ENCODE measurements around the gene MKNK1.

MKNK1 gene

DNA sequence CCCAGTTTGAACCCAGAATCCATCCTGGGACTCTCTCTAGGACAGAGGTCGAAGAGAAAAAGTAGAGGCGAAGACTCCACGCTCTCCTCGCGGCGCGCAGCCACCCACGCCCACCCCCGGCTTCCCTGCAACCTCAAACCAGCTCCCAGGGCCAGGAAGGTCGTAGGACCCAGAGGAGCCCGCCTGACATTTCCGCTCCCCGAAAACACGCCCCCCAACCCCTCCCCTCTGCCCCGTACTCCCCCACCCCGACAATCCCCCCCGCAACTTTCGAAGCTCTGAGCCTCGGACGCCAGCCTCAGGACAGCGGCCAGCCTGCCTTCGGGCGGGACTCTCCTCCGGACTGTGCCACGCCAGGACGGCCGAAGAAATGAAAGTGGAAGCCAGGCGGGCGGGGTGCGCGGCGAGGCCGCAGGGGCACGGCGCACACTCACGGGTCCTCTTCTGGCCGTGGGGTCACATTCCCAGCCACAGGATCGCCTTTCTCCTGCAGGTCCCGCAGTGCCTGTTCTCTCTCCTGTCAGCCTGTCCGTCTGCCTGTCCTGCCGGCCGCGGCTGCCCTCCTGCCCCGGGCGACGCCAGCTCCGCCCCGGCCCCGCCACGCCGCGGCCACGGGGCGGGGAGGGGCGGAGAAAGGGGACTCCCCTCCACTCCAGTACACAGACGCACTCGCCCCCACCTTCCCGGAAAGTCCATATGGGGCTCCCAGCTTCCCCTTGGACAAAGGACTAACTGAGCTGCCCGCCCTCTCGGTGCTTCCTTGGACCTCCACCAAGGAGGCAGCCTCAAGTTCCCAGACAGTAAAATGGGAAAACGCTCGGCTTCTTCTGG lies 12.4 kb upstream of the MKNK1 start, which contains the start of gene MOB3C:
TSS of gene MOB3C (minus strand) at position 535 of the 831 bp plus-strand sequence. CDS start 3,490 bp downstream, outside the sequence.
- H2AFZ ChIP-seq = peak within 1 kb of the TSS; percentile 80
- H3K9ac ChIP-seq = no peak within 1 kb of the TSS
- H3K4me1 ChIP-seq = peaks cover 4% of the 10 kb centered on the region
- H3K9me3 ChIP-seq (ENCODE audit: control insufficient read depth, low read length) = no peaks in the 10 kb centered on the region
- no peaks in the 10 kb centered on the region for H3K36me3 ChIP-seq (ENCODE audit: control insufficient read depth, insufficient read depth, low read length)
- H3K27ac ChIP-seq = peak within 1 kb of the TSS; percentile 87
- TF ChIP-seq, protein P1, sequence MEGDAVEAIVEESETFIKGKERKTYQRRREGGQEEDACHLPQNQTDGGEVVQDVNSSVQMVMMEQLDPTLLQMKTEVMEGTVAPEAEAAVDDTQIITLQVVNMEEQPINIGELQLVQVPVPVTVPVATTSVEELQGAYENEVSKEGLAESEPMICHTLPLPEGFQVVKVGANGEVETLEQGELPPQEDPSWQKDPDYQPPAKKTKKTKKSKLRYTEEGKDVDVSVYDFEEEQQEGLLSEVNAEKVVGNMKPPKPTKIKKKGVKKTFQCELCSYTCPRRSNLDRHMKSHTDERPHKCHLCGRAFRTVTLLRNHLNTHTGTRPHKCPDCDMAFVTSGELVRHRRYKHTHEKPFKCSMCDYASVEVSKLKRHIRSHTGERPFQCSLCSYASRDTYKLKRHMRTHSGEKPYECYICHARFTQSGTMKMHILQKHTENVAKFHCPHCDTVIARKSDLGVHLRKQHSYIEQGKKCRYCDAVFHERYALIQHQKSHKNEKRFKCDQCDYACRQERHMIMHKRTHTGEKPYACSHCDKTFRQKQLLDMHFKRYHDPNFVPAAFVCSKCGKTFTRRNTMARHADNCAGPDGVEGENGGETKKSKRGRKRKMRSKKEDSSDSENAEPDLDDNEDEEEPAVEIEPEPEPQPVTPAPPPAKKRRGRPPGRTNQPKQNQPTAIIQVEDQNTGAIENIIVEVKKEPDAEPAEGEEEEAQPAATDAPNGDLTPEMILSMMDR (IDR thresholded peaks at IDR 0.05) = no peak
- H3K4me3 ChIP-seq (ENCODE audit: low read depth, low read length) = peak within 1 kb of the TSS; percentile 71
- H3K27me3 ChIP-seq (ENCODE audit: control insufficient read depth, insufficient read depth, low read length) = no peaks in the 10 kb centered on the region
- peak within 1 kb of the TSS; percentile 92 for H3K4me2 ChIP-seq (ENCODE audit: low read length)
- no peaks in the 10 kb centered on the region for H3K79me2 ChIP-seq

DNA sequence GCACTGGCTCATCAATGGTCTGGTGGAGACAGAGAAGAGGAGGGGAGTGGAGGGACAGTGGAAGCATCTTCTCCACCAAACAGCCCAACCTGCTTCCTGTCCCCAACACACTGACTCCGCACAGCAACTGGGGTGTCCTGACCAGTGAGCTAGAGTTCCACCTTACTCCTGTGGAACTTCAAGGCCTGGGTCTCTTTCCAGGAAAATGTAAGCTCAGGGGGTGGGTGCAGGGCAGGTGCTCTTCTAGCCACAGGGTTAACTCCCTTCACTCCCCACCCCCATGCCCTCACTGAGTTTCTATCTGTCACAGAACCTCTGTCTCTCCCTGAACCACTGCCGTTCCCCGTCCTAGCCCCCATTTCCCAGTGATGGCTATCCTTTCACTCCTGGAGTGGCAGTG lies 11.7 kb upstream of the MKNK1 start:
- Histone ChIP-seq H3K36me3 (ENCODE audit: control insufficient read depth, insufficient read depth, low read length) (no peaks in the 10 kb centered on the region), H3K4me2 (ENCODE audit: low read length) (peak overlapping the region; percentile 92), H2AFZ (peak overlapping the region; percentile 80), H3K27ac (peak overlapping the region; percentile 87), H3K79me2 (no peaks in the 10 kb centered on the region), H3K27me3 (ENCODE audit: control insufficient read depth, insufficient read depth, low read length) (no peaks in the 10 kb centered on the region), H3K9ac (no peak overlapping the region), H3K9me3 (ENCODE audit: control insufficient read depth, low read length) (no peaks in the 10 kb centered on the region), H3K4me3 (ENCODE audit: low read depth, low read length) (peak overlapping the region; percentile 71), H3K4me1 (peaks cover 4% of the 10 kb centered on the region)
- TF ChIP-seq, protein P1 (IDR thresholded peaks at IDR 0.05) = no peak

GRCh38 chr1:46615088-46615487 lies 11.0 kb upstream of the MKNK1 start:
- TF ChIP-seq, protein P1 (IDR thresholded peaks at IDR 0.05) = no peak
- H3K9ac ChIP-seq = no peak overlapping the region
- peak overlapping the region; percentile 71 for H3K4me3 ChIP-seq (ENCODE audit: low read depth, low read length)

DNA sequence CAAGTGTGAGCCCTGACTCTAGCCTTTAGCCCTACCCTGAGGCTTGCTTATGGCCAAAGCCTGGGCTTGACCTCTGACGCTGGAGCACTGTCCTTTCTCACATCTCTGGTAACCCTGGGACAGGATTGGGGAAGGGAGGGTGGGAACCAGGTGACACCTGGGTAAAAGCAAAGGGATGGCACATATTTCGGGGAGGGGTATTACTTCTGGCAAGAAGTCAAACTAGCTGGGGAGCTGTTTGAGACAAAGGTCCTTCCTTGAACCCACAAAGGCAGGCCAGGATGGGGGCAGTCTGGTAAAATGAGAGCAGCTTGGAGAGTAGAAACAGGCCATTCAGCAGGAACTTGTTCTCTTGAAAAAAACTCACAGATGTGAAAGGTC lies 10.5 kb upstream of the MKNK1 start:
- TF ChIP-seq, protein P1 (IDR thresholded peaks at IDR 0.05) = no peak
- Histone ChIP-seq H3K4me2 (ENCODE audit: low read length) (no peak overlapping the region), H2AFZ (no peak overlapping the region), H3K9ac (no peak overlapping the region), H3K79me2 (no peaks in the 10 kb centered on the region), H3K4me3 (ENCODE audit: low read depth, low read length) (no peak overlapping the region), H3K4me1 (peaks cover 4% of the 10 kb centered on the region), H3K27me3 (ENCODE audit: control insufficient read depth, insufficient read depth, low read length) (no peaks in the 10 kb centered on the region), H3K9me3 (ENCODE audit: control insufficient read depth, low read length) (no peaks in the 10 kb centered on the region), H3K27ac (peak overlapping the region; percentile 24), H3K36me3 (ENCODE audit: control insufficient read depth, insufficient read depth, low read length) (no peaks in the 10 kb centered on the region)

More at GRCh38 chr1:46615088-46615487, 11.0 kb upstream of the MKNK1 start:
- H3K9me3 ChIP-seq (ENCODE audit: control insufficient read depth, low read length) = no peaks in the 10 kb centered on the region
- peaks cover 4% of the 10 kb centered on the region for H3K4me1 ChIP-seq
- H2AFZ ChIP-seq = no peak overlapping the region
- H3K4me2 ChIP-seq (ENCODE audit: low read length) = peak overlapping the region; percentile 92
- no peaks in the 10 kb centered on the region for H3K27me3 ChIP-seq (ENCODE audit: control insufficient read depth, insufficient read depth, low read length)
- no peak overlapping the region for H3K27ac ChIP-seq
- no peaks in the 10 kb centered on the region for H3K36me3 ChIP-seq (ENCODE audit: control insufficient read depth, insufficient read depth, low read length)
- no peaks in the 10 kb centered on the region for H3K79me2 ChIP-seq

Measured in parathyroid adenoma (tissue), 2 donors.